ENCODE results near the gene GTF2H2C.

DNA sequence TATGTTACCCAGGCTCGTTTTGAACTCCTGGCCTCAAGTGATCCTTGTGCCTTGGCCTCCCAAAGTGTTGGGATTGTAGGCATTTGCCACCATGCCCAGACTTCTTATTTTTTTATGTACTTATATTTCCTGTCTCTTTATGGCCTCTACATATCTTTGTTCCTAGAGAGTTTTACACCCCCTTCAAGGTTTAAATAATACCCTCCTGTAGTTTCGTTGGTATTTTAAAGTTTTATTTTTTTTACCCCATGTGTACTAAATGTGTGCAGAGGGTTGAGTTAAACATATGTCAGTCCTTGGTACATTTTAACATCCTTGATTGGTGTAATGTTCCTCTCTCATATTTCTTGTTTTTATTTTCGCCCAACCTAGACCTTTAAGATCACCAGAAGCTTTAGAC is 38.0 kb upstream of the GTF2H2C start:
- TF ChIP-seq, protein P1, sequence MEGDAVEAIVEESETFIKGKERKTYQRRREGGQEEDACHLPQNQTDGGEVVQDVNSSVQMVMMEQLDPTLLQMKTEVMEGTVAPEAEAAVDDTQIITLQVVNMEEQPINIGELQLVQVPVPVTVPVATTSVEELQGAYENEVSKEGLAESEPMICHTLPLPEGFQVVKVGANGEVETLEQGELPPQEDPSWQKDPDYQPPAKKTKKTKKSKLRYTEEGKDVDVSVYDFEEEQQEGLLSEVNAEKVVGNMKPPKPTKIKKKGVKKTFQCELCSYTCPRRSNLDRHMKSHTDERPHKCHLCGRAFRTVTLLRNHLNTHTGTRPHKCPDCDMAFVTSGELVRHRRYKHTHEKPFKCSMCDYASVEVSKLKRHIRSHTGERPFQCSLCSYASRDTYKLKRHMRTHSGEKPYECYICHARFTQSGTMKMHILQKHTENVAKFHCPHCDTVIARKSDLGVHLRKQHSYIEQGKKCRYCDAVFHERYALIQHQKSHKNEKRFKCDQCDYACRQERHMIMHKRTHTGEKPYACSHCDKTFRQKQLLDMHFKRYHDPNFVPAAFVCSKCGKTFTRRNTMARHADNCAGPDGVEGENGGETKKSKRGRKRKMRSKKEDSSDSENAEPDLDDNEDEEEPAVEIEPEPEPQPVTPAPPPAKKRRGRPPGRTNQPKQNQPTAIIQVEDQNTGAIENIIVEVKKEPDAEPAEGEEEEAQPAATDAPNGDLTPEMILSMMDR (conservative IDR thresholded peaks at IDR 0.05; ENCODE audit: low read length), result no peak
- TF ChIP-seq EZH2phosphoT487 (IDR thresholded peaks at IDR 0.05; ENCODE audit: borderline replicate concordance, low read depth, low read length), result no peak

Data from OCI-LY7 (cell line).